Nephron (organoid): ENCODE results near the gene STT3B.
"Not testable (repeated sequence)": the region's sequence is repeated elsewhere in the genome, so short reads cannot be mapped to it uniquely, and the experiment has no call there.

Experiments used
- H3K27ac Mint-ChIP-seq, 3 experiments: 2 replicates each; pipeline ENCODE4 v1.8.0; 2020; ENCODE audit warnings: mixed read lengths in 3 of 3, mild to moderate bottlenecking in 2 of 3, moderate library complexity in 1 of 3
- H3K27me3 Mint-ChIP-seq: 2 replicates; pipeline ENCODE4 v1.8.0; 2021; ENCODE audit warnings: low read depth, mild to moderate bottlenecking, moderate library complexity, mixed read lengths
- H3K36me3 Mint-ChIP-seq: 2 replicates; pipeline ENCODE4 v1.8.0; 2020; ENCODE audit warnings: low read depth, mixed read lengths
- H3K4me1 Mint-ChIP-seq: 2 replicates; pipeline ENCODE4 v1.8.0; 2020; ENCODE audit warnings: mixed read lengths
- H3K4me3 Mint-ChIP-seq, 3 experiments: 2 replicates each; pipeline ENCODE4 v1.8.0; 2020; ENCODE audit warnings: mild to moderate bottlenecking in 3 of 3, mixed read lengths in 3 of 3, moderate library complexity in 2 of 3
- H3K9me3 Mint-ChIP-seq: 2 replicates; pipeline ENCODE4 v1.8.0; 2020; ENCODE audit warnings: mixed read lengths
- CTCF ChIP-seq, 3 experiments: fragments of 200-600 bp; sonication (generic); IDR thresholded peaks; one replicate each; pipeline ENCODE4 v1.5.0; 2021; ENCODE audit warnings: antibody characterized with exemption in 3 of 3; ENCODE audit not compliant: unreplicated experiment in 3 of 3

STT3B gene

GRCh38 chr3:31590650-31591049, 57.9 kb downstream of the STT3B start:
- Mint-ChIP-seq H3K27ac (no peak overlapping the region), H3K4me1 (no peaks in the 10 kb centered on the region), H3K36me3 (peaks cover 100% of the 10 kb centered on the region), H3K27me3 (no peaks in the 10 kb centered on the region), H3K9me3 (peaks cover 74% of the 10 kb centered on the region), H3K4me3 (no peak overlapping the region)
- TF ChIP-seq CTCF (IDR thresholded peaks at IDR 0.05; ENCODE audit: unreplicated experiment in 3 of 3), result no peak

GRCh38 chr3:31592764-31593163, 60.0 kb downstream of the STT3B start:
- Mint-ChIP-seq H3K9me3 (peaks cover 59% of the 10 kb centered on the region), H3K36me3 (peaks cover 86% of the 10 kb centered on the region), H3K27me3 (no peaks in the 10 kb centered on the region), H3K4me3 (no peak overlapping the region), H3K27ac (no peak overlapping the region), H3K4me1 (no peaks in the 10 kb centered on the region)
- no peak for TF ChIP-seq CTCF (IDR thresholded peaks at IDR 0.05; ENCODE audit: unreplicated experiment in 3 of 3)

- Mint-ChIP-seq H3K4me3 (no peak overlapping the region), H3K9me3 (peaks cover 27% of the 10 kb centered on the region), H3K36me3 (peaks cover 73% of the 10 kb centered on the region), H3K27ac (no peak overlapping the region), H3K4me1 (no peaks in the 10 kb centered on the region), H3K27me3 (no peaks in the 10 kb centered on the region)
- no peak for TF ChIP-seq CTCF (IDR thresholded peaks at IDR 0.05; ENCODE audit: unreplicated experiment in 3 of 3)
These were observed 63.5 kb downstream of the STT3B start for GRCh38 chr3:31596176-31596575.

- Mint-ChIP-seq H3K4me1 (no peaks in the 10 kb centered on the region), H3K27ac (no peak overlapping the region), H3K9me3 (peaks cover 13% of the 10 kb centered on the region), H3K27me3 (no peaks in the 10 kb centered on the region), H3K36me3 (peaks cover 73% of the 10 kb centered on the region), H3K4me3 (no peak overlapping the region)
- TF ChIP-seq CTCF (IDR thresholded peaks at IDR 0.05; ENCODE audit: unreplicated experiment in 3 of 3), result no peak
These were observed 67.7 kb downstream of the STT3B start for GRCh38 chr3:31600431-31600830.

GRCh38 chr3:31605333-31605732, 72.6 kb downstream of the STT3B start:
- H3K27me3 Mint-ChIP-seq, H3K4me1 Mint-ChIP-seq, H3K4me3 Mint-ChIP-seq, H3K27ac Mint-ChIP-seq: not testable (repeated sequence)
- peaks cover 94% of the 10 kb centered on the region for H3K36me3 Mint-ChIP-seq
- H3K9me3 Mint-ChIP-seq, result peaks cover 44% of the 10 kb centered on the region

GRCh38 chr3:31606453-31606852, 73.7 kb downstream of the STT3B start:
- Mint-ChIP-seq H3K9me3 (peaks cover 44% of the 10 kb centered on the region), H3K27me3 (no peaks in the 10 kb centered on the region), H3K27ac (no peak overlapping the region), H3K4me3 (no peak overlapping the region), H3K4me1 (no peaks in the 10 kb centered on the region), H3K36me3 (peaks cover 93% of the 10 kb centered on the region)
- no peak for TF ChIP-seq CTCF (IDR thresholded peaks at IDR 0.05; ENCODE audit: unreplicated experiment in 3 of 3)
